HCT116 (cell line): ENCODE measurements around the gene SYT4. TPM values are rescaled to one million over a fixed set of nuclear protein-coding genes. Genes with fewer than 3 reads are reported as not detected.

Experiments used
- ATAC-seq: fragments of 200-7000 bp; cut with Tn5 transposase; 2 replicates; pipeline ENCODE4 v1.9.1; 2020; ENCODE audit warnings: mild to moderate bottlenecking, moderate library complexity
- BruUV-seq: library from RNA; stranded (reverse); fragments of 400-500 nt; replicated peaks from 2 replicates; lab custom pipeline; 2021; lab: Mats Ljungman, UMichigan
- CTCF ChIA-PET: fragments of 300-600 bp; sonication (Branson Sonifier 250); formaldehyde crosslinking; loops from one replicate; lab custom pipeline; 2021; ENCODE audit warnings: antibody characterized with exemption; lab: Charles Lee
- POLR2A ChIA-PET: fragments of 300-600, 350-600 bp; sonication (Branson Sonifier 250); formaldehyde crosslinking; loops from one replicate; lab custom pipeline; 2021; ENCODE audit warnings: antibody characterized with exemption; lab: Charles Lee
- RAD21 ChIA-PET, 2 experiments: fragments of 300-600 bp; sonication (Branson Sonifier 250); formaldehyde crosslinking; loops; one replicate each; lab custom pipeline; 2023; ENCODE audit warnings: low total read pairs in 2 of 2; ENCODE audit not compliant: uncharacterized antibody in 2 of 2, unreplicated experiment in 2 of 2, low non-redundant PET in 1 of 2; lab: Charles Lee
- DNase-seq: peaks from one replicate; pipeline ENCODE4 v3.0.0-alpha.2; 2010; ENCODE audit warnings: low read depth, low spot score
- H2AFZ ChIP-seq: fragments of 200-600 bp; shearing (Covaris generic), sonication (generic); 2 replicates; pipeline ENCODE4 v1.6.1; 2017; ENCODE audit warnings: low read depth, mixed run types, mixed read lengths, antibody characterized with exemption, low read length; ENCODE audit not compliant: poor library complexity, severe bottlenecking
- H3K27ac ChIP-seq: 2 replicates; pipeline ENCODE4 v1.5.1; 2012; ENCODE audit warnings: low read depth, low read length
- H3K27me3 ChIP-seq: fragments of 200-600 bp; sonication (generic); 2 replicates; pipeline ENCODE4 v1.6.1; 2016; ENCODE audit warnings: mixed run types, low read length, mixed read lengths; ENCODE audit not compliant: insufficient read depth
- H3K36me3 ChIP-seq, 2 experiments: fragments of 200-500 bp in 1 of 2; fragments of 200-600 bp in 1 of 2; sonication (Bioruptor generic) in 1 of 2; sonication (generic) in 1 of 2; 2 replicates each; pipeline versions ENCODE4 v1.5.1 to v1.6.1; 2014 to 2016; ENCODE audit warnings: low read length in 2 of 2, inconsistent platforms in 1 of 2, mixed read lengths in 1 of 2, mixed run types in 1 of 2; ENCODE audit not compliant: insufficient read depth in 2 of 2, control insufficient read depth in 1 of 2
- H3K4me1 ChIP-seq, 2 experiments: fragments of 200-600 bp in 1 of 2; sonication (generic) in 1 of 2; 2 replicates each; pipeline versions ENCODE4 v1.5.1 to v1.6.1; 2012 to 2017; ENCODE audit warnings: low read length in 2 of 2, inconsistent platforms in 1 of 2, mild to moderate bottlenecking in 1 of 2, mixed read lengths in 1 of 2, mixed run types in 1 of 2, moderate library complexity in 1 of 2; ENCODE audit not compliant: insufficient read depth in 2 of 2, control insufficient read depth in 1 of 2
- H3K4me2 ChIP-seq: fragments of 200-600 bp; sonication (generic); 2 replicates; pipeline ENCODE4 v1.6.1; 2017; ENCODE audit warnings: mixed run types, low read length, mixed read lengths
- H3K4me3 ChIP-seq, 2 experiments: fragments of 200-600 bp in 1 of 2; sonication (generic) in 1 of 2; replicated peaks in 1 of 2; 2 replicates each; pipeline ENCODE4 v1.5.1; 2011 to 2016; ENCODE audit warnings: low read length in 2 of 2, control low read depth in 1 of 2, low read depth in 1 of 2, mild to moderate bottlenecking in 1 of 2, mixed read lengths in 1 of 2, mixed run types in 1 of 2
- H3K79me2 ChIP-seq: fragments of 200-600 bp; sonication (generic); 2 replicates; pipeline ENCODE4 v1.6.1; 2017; ENCODE audit warnings: mild to moderate bottlenecking, mixed run types, low read length, moderate library complexity, mixed read lengths; ENCODE audit not compliant: insufficient read depth
- H3K9ac ChIP-seq: fragments of 200-600 bp; sonication (generic); 2 replicates; pipeline ENCODE4 v1.6.1; 2016; ENCODE audit warnings: low read length, mixed read lengths
- H3K9me2 ChIP-seq: fragments of 200-600 bp; sonication (generic), shearing (Covaris generic); 2 replicates; pipeline ENCODE4 v1.6.1; 2017; ENCODE audit warnings: mixed run types, mild to moderate bottlenecking, moderate library complexity; ENCODE audit not compliant: insufficient read depth
- H3K9me3 ChIP-seq, 2 experiments: fragments of 200-500 bp in 1 of 2; fragments of 200-600 bp in 1 of 2; sonication (Bioruptor generic) in 1 of 2; sonication (generic) in 1 of 2; 2 replicates each; pipeline ENCODE4 v1.6.1; 2014 to 2017; ENCODE audit warnings: low read length in 2 of 2, mixed read lengths in 2 of 2, inconsistent platforms in 1 of 2, low read depth in 1 of 2, mild to moderate bottlenecking in 1 of 2, mixed run types in 1 of 2, moderate library complexity in 1 of 2; ENCODE audit not compliant: control insufficient read depth in 1 of 2, insufficient read depth in 1 of 2
- H4K20me1 ChIP-seq: fragments of 200-600 bp; sonication (generic), shearing (Covaris generic); 2 replicates; pipeline ENCODE4 v1.6.1; 2017; ENCODE audit warnings: mixed run types, mild to moderate bottlenecking, moderate library complexity; ENCODE audit not compliant: insufficient read depth
- CBX3 ChIP-seq: IDR thresholded peaks from 2 replicates; pipeline ENCODE4 v1.6.1; 2012; ENCODE audit warnings: low read depth
- CEBPB ChIP-seq: IDR thresholded peaks from 2 replicates; pipeline ENCODE4 v1.6.1; 2012; ENCODE audit warnings: low read depth
- EGR1 ChIP-seq: IDR thresholded peaks from 2 replicates; pipeline ENCODE4 v1.6.1; 2012; ENCODE audit warnings: low read depth
- EZH2 ChIP-seq: fragments of 200-600 bp; sonication (generic); IDR thresholded peaks from 2 replicates; pipeline ENCODE4 v1.6.1; 2017; ENCODE audit warnings: antibody characterized with exemption, mixed run types
- EZH2phosphoT487 ChIP-seq: fragments of 200-600 bp; IDR thresholded peaks from 2 replicates; pipeline ENCODE4 v1.6.1; 2018; ENCODE audit warnings: antibody characterized with exemption, borderline replicate concordance
- FOSL1 ChIP-seq: IDR thresholded peaks from 2 replicates; pipeline ENCODE4 v1.6.1; 2012; ENCODE audit warnings: low read depth
- POLR2A ChIP-seq: IDR thresholded peaks from 2 replicates; pipeline ENCODE4 v1.7.0; 2011; ENCODE audit warnings: borderline replicate concordance; ENCODE audit not compliant: insufficient read depth, insufficient read length; ENCODE audit errors: extremely low read depth
- POLR2AphosphoS5 ChIP-seq: IDR thresholded peaks from 2 replicates; pipeline ENCODE4 v1.6.1; 2011; ENCODE audit warnings: mild to moderate bottlenecking, low read depth, low read length, moderate library complexity
- RAD21 ChIP-seq: IDR thresholded peaks from 2 replicates; pipeline ENCODE4 v1.6.1; 2012; ENCODE audit warnings: low read depth, mild to moderate bottlenecking
- SIN3A ChIP-seq: IDR thresholded peaks from 2 replicates; pipeline ENCODE4 v1.6.1; 2012; ENCODE audit warnings: low read depth
- SP1 ChIP-seq: IDR thresholded peaks from 2 replicates; pipeline ENCODE4 v1.6.1; 2012; ENCODE audit warnings: low read depth
- SRF ChIP-seq: IDR thresholded peaks from 2 replicates; pipeline ENCODE4 v1.6.1; 2012; ENCODE audit warnings: low read depth
- TCF7L2 ChIP-seq: IDR thresholded peaks from 2 replicates; pipeline ENCODE4 v1.7.0; 2011; ENCODE audit warnings: borderline replicate concordance, inconsistent platforms; ENCODE audit not compliant: insufficient read depth, insufficient read length; ENCODE audit errors: extremely low read depth
- YY1 ChIP-seq: IDR thresholded peaks from 2 replicates; pipeline ENCODE4 v1.6.1; 2011; ENCODE audit warnings: low read length, low read depth, moderate library complexity, mild to moderate bottlenecking; ENCODE audit not compliant: insufficient replicate concordance; ENCODE audit errors: extremely low read depth
- ZFX ChIP-seq: fragments of 450-650 bp; IDR thresholded peaks from 2 replicates; pipeline ENCODE4 v1.6.1; 2017
- ZNF274 ChIP-seq: fragments of 200-500 bp; sonication (Bioruptor generic); IDR thresholded peaks from 2 replicates; pipeline ENCODE4 v1.6.1; 2014; ENCODE audit warnings: mild to moderate bottlenecking, low read depth, low read length, inconsistent platforms
- intact Hi-C: fragments of 100-400 bp; cut with micrococcal nuclease; formaldehyde crosslinking; loops from 2 replicates; pipeline ENCODE4 v1.10.0; 2022
- total RNA-seq: library from RNA; stranded (reverse); gene quantifications from one replicate; pipeline ENCODE4 v1.2.1, GENCODE V29; 2021; ENCODE audit not compliant: unreplicated experiment
- TF ChIP-seq, protein P1 (sequence below): IDR thresholded peaks from 2 replicates; pipeline ENCODE4 v1.6.1; 2011; ENCODE audit warnings: mild to moderate bottlenecking, low read length, moderate library complexity; ENCODE audit not compliant: insufficient replicate concordance; ENCODE audit errors: extremely low read depth
- TF ChIP-seq, protein P2 (sequence below): IDR thresholded peaks from 2 replicates; pipeline ENCODE4 v1.6.1; 2012
- TF ChIP-seq, protein P3 (sequence below), 3 experiments: fragments of 200-600 bp in 1 of 3; sonication (generic) in 1 of 3; IDR thresholded peaks in 2 of 3; conservative IDR thresholded peaks in 1 of 3; 2 replicates each; pipeline ENCODE4 v1.5.1; 2012 to 2017; ENCODE audit warnings: low read depth in 2 of 3, low read length in 2 of 3, antibody characterized with exemption in 1 of 3, borderline replicate concordance in 1 of 3, control low read depth in 1 of 3, mild to moderate bottlenecking in 1 of 3, mixed read lengths in 1 of 3, mixed run types in 1 of 3, moderate library complexity in 1 of 3; ENCODE audit not compliant: insufficient read depth in 1 of 3
- TF ChIP-seq, protein P4 (sequence below): IDR thresholded peaks from 2 replicates; pipeline ENCODE4 v1.6.1; 2012; ENCODE audit warnings: low read depth

The SYT4 gene
- total RNA-seq, 1 experiment from 2014 or later, result not detected

DNA sequence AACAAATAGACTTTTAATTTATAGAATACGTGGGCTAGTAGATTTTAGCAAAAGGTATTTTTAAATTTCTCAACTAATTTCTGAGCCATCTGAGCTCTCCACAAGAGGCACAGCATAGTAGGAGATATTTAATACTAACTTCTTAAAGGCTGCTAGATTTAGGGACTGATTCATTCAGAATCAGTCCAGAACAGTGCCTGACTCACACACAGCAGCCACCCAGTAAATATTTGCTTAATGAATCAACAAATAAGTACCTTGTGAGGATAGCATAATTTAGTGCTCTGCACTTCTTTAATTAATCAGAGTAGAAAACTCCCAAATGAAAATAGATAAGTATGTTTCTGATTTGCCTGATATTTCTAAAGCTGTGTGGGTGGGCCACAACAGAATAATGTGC is 35.6 kb upstream of the SYT4 start:
- BruUV-seq, result no TSS peak
- DNase-seq, result no peak

More for the DNA sequence above, 35.6 kb upstream of the SYT4 start:
- no peaks in the 10 kb centered on the region for H3K36me3 ChIP-seq
- no peaks in the 10 kb centered on the region for H3K27me3 ChIP-seq
- no peak overlapping the region for H3K4me2 ChIP-seq
- ChIA-PET RAD21 (no interaction called here), POLR2A (no interaction called here), CTCF (no interaction called here)
- H3K27ac ChIP-seq, result no peak overlapping the region
- TF ChIP-seq SP1 (no peak), ZFX (no peak), EZH2phosphoT487 (no peak), TCF7L2 (no peak), POLR2AphosphoS5 (no peak), CBX3 (no peak), POLR2A (no peak), SRF (no peak), SIN3A (no peak), FOSL1 (no peak), YY1 (no peak), EGR1 (no peak), ZNF274 (no peak), CEBPB (no peak), EZH2 (no peak), RAD21 (no peak)
- TF ChIP-seq, protein P1, sequence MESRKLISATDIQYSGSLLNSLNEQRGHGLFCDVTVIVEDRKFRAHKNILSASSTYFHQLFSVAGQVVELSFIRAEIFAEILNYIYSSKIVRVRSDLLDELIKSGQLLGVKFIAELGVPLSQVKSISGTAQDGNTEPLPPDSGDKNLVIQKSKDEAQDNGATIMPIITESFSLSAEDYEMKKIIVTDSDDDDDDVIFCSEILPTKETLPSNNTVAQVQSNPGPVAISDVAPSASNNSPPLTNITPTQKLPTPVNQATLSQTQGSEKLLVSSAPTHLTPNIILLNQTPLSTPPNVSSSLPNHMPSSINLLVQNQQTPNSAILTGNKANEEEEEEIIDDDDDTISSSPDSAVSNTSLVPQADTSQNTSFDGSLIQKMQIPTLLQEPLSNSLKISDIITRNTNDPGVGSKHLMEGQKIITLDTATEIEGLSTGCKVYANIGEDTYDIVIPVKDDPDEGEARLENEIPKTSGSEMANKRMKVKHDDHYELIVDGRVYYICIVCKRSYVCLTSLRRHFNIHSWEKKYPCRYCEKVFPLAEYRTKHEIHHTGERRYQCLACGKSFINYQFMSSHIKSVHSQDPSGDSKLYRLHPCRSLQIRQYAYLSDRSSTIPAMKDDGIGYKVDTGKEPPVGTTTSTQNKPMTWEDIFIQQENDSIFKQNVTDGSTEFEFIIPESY, result no peak
- TF ChIP-seq, protein P2, sequence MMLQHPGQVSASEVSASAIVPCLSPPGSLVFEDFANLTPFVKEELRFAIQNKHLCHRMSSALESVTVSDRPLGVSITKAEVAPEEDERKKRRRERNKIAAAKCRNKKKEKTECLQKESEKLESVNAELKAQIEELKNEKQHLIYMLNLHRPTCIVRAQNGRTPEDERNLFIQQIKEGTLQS, result no peak
- TF ChIP-seq, protein P3, sequence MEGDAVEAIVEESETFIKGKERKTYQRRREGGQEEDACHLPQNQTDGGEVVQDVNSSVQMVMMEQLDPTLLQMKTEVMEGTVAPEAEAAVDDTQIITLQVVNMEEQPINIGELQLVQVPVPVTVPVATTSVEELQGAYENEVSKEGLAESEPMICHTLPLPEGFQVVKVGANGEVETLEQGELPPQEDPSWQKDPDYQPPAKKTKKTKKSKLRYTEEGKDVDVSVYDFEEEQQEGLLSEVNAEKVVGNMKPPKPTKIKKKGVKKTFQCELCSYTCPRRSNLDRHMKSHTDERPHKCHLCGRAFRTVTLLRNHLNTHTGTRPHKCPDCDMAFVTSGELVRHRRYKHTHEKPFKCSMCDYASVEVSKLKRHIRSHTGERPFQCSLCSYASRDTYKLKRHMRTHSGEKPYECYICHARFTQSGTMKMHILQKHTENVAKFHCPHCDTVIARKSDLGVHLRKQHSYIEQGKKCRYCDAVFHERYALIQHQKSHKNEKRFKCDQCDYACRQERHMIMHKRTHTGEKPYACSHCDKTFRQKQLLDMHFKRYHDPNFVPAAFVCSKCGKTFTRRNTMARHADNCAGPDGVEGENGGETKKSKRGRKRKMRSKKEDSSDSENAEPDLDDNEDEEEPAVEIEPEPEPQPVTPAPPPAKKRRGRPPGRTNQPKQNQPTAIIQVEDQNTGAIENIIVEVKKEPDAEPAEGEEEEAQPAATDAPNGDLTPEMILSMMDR (IDR thresholded peaks at IDR 0.05 in 2 of 3, conservative IDR thresholded peaks at IDR 0.05 in 1 of 3; ENCODE audit: borderline replicate concordance in 1 of 3, insufficient read depth in 1 of 3, low read depth in 2 of 3, low read length in 2 of 3), result no peak
- TF ChIP-seq, protein P4, sequence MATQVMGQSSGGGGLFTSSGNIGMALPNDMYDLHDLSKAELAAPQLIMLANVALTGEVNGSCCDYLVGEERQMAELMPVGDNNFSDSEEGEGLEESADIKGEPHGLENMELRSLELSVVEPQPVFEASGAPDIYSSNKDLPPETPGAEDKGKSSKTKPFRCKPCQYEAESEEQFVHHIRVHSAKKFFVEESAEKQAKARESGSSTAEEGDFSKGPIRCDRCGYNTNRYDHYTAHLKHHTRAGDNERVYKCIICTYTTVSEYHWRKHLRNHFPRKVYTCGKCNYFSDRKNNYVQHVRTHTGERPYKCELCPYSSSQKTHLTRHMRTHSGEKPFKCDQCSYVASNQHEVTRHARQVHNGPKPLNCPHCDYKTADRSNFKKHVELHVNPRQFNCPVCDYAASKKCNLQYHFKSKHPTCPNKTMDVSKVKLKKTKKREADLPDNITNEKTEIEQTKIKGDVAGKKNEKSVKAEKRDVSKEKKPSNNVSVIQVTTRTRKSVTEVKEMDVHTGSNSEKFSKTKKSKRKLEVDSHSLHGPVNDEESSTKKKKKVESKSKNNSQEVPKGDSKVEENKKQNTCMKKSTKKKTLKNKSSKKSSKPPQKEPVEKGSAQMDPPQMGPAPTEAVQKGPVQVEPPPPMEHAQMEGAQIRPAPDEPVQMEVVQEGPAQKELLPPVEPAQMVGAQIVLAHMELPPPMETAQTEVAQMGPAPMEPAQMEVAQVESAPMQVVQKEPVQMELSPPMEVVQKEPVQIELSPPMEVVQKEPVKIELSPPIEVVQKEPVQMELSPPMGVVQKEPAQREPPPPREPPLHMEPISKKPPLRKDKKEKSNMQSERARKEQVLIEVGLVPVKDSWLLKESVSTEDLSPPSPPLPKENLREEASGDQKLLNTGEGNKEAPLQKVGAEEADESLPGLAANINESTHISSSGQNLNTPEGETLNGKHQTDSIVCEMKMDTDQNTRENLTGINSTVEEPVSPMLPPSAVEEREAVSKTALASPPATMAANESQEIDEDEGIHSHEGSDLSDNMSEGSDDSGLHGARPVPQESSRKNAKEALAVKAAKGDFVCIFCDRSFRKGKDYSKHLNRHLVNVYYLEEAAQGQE, result no peak
- H3K9me2 ChIP-seq, result no peaks in the 10 kb centered on the region
- H4K20me1 ChIP-seq, result no peaks in the 10 kb centered on the region
- no peaks in the 10 kb centered on the region for H3K4me1 ChIP-seq
- no peak overlapping the region for H3K9ac ChIP-seq
- ATAC-seq, result no peak
- intact Hi-C loops, result no loop called here
- no peak overlapping the region for H2AFZ ChIP-seq
- no peaks in the 10 kb centered on the region for H3K79me2 ChIP-seq
- H3K4me3 ChIP-seq, result no peak overlapping the region
- peaks cover 9 to 19% of the 10 kb centered on the region in 2 experiments; a peak in 2 of 4 replicates for H3K9me3 ChIP-seq
